Measurements from ENCODE around the gene FEN1.

Gene FEN1

GRCh38 chr11:61778920-61779650 lies 13.6 kb upstream of the FEN1 start:
- Histone ChIP-seq H3K36me3 (ENCODE audit: insufficient read depth, low read length) (no peaks in the 10 kb centered on the region), H3K9ac (ENCODE audit: low read length) (no peak overlapping the region), H3K9me2 (ENCODE audit: low read depth, low read length) (no peaks in the 10 kb centered on the region), H3K27ac (ENCODE audit: low read depth, low read length, poor library complexity, severe bottlenecking) (no peak overlapping the region), H3K4me2 (ENCODE audit: low read length) (no peak overlapping the region), H3K9me3 (ENCODE audit: low read length) (no peaks in the 10 kb centered on the region), H3K4me1 (ENCODE audit: insufficient read depth, low read length, severe bottlenecking) (peaks cover 4% of the 10 kb centered on the region), H3K4me3 (ENCODE audit: low read depth, low read length, poor library complexity, severe bottlenecking) (no peak overlapping the region), H3K79me2 (ENCODE audit: insufficient read depth, low read length) (no peaks in the 10 kb centered on the region), H3F3A (ENCODE audit: insufficient read depth, low read length) (no peaks in the 10 kb centered on the region), H3K27me3 (ENCODE audit: insufficient read depth, low read length) (no peaks in the 10 kb centered on the region; the same call in 1 of the 2 replicates), H2AFZ (ENCODE audit: low read length) (no peak overlapping the region), H4K20me1 (ENCODE audit: insufficient read depth, low read length) (no peaks in the 10 kb centered on the region)
- TF ChIP-seq EZH2 (IDR thresholded peaks at IDR 0.05; ENCODE audit: borderline replicate concordance, low read length) (no peak), CTCF (IDR thresholded peaks at IDR 0.05; ENCODE audit: low read length) (no peak)

GRCh38 chr11:61779666-61780525 lies 12.8 kb upstream of the FEN1 start:
- no peak overlapping the region for H3K27ac ChIP-seq (ENCODE audit: low read depth, low read length, poor library complexity, severe bottlenecking)
- no peak overlapping the region for H2AFZ ChIP-seq (ENCODE audit: low read length)
- peaks cover 4% of the 10 kb centered on the region for H3K4me1 ChIP-seq (ENCODE audit: insufficient read depth, low read length, severe bottlenecking)
- H3K9me2 ChIP-seq (ENCODE audit: low read depth, low read length): no peaks in the 10 kb centered on the region
- H3F3A ChIP-seq (ENCODE audit: insufficient read depth, low read length): no peaks in the 10 kb centered on the region
- H3K79me2 ChIP-seq (ENCODE audit: insufficient read depth, low read length): no peaks in the 10 kb centered on the region
- no peak overlapping the region for H3K9ac ChIP-seq (ENCODE audit: low read length)
- H3K27me3 ChIP-seq (ENCODE audit: insufficient read depth, low read length): no peaks in the 10 kb centered on the region; the same call in 1 of the 2 replicates
- H3K36me3 ChIP-seq (ENCODE audit: insufficient read depth, low read length): no peaks in the 10 kb centered on the region
- no peaks in the 10 kb centered on the region for H4K20me1 ChIP-seq (ENCODE audit: insufficient read depth, low read length)
- TF ChIP-seq EZH2 (IDR thresholded peaks at IDR 0.05; ENCODE audit: borderline replicate concordance, low read length) (no peak), CTCF (IDR thresholded peaks at IDR 0.05; ENCODE audit: low read length) (no peak)
- H3K9me3 ChIP-seq (ENCODE audit: low read length): no peaks in the 10 kb centered on the region
- no peak overlapping the region for H3K4me2 ChIP-seq (ENCODE audit: low read length)
- no peak overlapping the region for H3K4me3 ChIP-seq (ENCODE audit: low read depth, low read length, poor library complexity, severe bottlenecking)

- Histone ChIP-seq H2AFZ (ENCODE audit: low read length) (no peak overlapping the region), H3K9ac (ENCODE audit: low read length) (no peak overlapping the region), H3K27me3 (ENCODE audit: insufficient read depth, low read length) (no peaks in the 10 kb centered on the region; the same call in 1 of the 2 replicates), H3K36me3 (ENCODE audit: insufficient read depth, low read length) (peaks cover 3% of the 10 kb centered on the region; the same call in 1 of the 2 replicates), H3K9me2 (ENCODE audit: low read depth, low read length) (no peaks in the 10 kb centered on the region), H3K4me3 (ENCODE audit: low read depth, low read length, poor library complexity, severe bottlenecking) (no peak overlapping the region), H4K20me1 (ENCODE audit: insufficient read depth, low read length) (no peaks in the 10 kb centered on the region), H3K27ac (ENCODE audit: low read depth, low read length, poor library complexity, severe bottlenecking) (no peak overlapping the region), H3K4me1 (ENCODE audit: insufficient read depth, low read length, severe bottlenecking) (peaks cover 4% of the 10 kb centered on the region), H3F3A (ENCODE audit: insufficient read depth, low read length) (no peaks in the 10 kb centered on the region), H3K9me3 (ENCODE audit: low read length) (no peaks in the 10 kb centered on the region), H3K79me2 (ENCODE audit: insufficient read depth, low read length) (no peaks in the 10 kb centered on the region), H3K4me2 (ENCODE audit: low read length) (no peak overlapping the region)
- TF ChIP-seq CTCF (IDR thresholded peaks at IDR 0.05; ENCODE audit: low read length) (no peak), EZH2 (IDR thresholded peaks at IDR 0.05; ENCODE audit: borderline replicate concordance, low read length) (no peak)
These were observed 12.0 kb upstream of the FEN1 start for GRCh38 chr11:61780581-61781162.

Data from OCI-LY1 (cell line).